DMS79 treated with DMSO at 0.1 percent for 48 hours (cell line): ENCODE data around the gene CCR7.

ENCODE experiments used
- DNase-seq: peaks from one replicate; lab custom pipeline; 2025; lab: John Stamatoyannopoulos, UW

The CCR7 gene

DNA sequence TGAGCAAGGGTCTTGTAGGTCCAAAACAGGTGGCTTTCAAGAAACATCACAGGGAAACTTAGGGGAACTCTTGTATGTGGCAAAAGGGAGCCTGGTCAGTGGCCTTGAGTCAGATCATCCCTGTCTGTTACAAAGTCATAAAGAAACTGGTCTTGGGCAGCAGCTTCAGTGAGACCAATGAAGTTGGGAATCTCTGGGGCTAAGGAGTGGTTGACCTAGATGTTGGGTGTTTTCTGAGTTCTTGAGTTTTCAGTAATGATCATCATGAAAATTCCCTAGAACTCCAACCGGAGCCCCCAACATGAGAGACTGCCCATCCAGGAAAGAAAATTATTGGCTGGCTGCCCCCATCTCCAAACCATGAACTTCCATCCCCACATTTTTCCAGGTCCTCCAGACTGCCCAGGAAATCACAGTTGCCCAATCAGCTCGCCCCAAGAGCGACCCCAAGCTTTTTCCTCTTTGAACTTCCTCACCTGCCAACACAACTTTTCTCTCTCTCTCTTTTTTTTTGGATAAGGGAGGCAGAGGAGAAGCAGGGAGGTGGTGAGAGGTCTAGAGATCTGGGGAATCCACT lies 3.9 kb downstream of the CCR7 start:
- DNase-seq, result no peak

DNA sequence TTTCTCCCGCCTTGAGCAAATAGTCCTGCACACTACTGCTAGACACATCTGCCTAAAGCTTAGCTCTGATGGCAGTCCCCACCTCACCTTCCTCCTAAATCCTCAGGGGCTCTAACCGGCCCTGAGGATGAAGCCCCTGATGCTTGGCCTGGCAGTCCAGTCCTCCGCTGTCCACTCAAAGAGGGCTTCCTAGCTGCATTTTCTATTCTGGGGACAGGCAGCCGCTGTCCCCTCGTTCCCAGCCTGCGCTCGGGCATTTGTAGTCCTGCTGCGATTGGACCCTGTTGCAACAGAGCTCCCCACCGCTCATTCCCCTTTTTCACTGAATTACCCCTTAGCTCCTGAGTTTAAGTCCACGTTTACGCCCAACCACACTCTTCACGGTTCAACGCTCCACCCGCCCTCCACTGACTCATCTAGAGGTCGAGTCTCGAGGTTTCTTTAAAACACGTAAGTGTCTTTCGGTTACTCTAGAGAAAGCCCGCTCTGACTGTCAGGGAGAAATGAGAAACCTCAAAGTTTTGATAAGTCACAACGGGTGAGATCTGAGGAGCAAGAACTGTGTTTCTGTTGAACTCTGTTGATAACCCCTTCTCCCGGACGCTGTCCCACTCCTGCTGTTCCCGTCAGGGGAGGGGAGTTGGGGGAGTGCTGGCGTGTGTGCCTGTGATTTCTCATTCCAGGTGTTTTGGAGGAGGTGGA lies 4.5 kb downstream of the CCR7 start:
- no peak for DNase-seq

DNA sequence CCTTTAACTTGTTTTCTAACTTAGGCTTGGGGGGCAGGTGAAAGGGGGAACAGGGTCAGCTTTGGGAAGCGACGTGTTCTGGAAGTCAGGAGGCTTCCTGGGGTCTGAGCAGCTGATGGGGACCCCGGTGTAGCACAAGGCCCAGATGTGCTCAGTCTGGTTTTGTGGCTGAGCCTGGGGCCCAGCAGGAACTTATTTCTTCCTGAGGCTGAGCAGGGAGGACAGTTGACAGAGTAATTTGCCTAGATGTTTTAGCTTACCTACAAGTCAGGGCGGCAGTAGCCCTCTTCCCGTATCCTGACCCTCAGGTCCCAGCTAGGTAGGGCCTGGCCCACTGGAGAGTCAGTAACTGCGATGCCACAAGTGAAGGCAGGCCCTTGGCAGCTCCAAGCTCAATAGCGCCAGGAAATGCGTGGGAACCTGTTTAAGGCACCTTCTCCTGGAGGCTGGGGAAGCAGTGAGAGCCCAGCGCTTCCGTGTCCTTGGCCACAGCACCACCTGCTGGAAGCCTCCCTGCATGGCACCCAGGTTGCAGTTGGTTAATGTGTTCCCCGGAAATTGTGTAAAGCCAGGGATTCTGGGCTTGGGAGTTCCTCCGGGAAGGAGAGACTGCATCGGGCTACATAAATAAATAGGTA lies 5.2 kb downstream of the CCR7 start:
- DNase-seq, result peak; percentile 88

GRCh38 chr17:40559564-40559916 lies 5.7 kb downstream of the CCR7 start:
- no peak for DNase-seq

- DNase-seq, result no peak
Measured at GRCh38 chr17:40558890-40559563, 6.2 kb downstream of the CCR7 start.

- DNase-seq, result no peak
Measured at GRCh38 chr17:40558300-40558889, 6.9 kb downstream of the CCR7 start.

- no peak for DNase-seq
Measured at GRCh38 chr17:40557531-40558299, 7.6 kb downstream of the CCR7 start.

- DNase-seq, result peak; percentile 50
Measured at GRCh38 chr17:40556884-40557414, 8.3 kb downstream of the CCR7 start.

DNA sequence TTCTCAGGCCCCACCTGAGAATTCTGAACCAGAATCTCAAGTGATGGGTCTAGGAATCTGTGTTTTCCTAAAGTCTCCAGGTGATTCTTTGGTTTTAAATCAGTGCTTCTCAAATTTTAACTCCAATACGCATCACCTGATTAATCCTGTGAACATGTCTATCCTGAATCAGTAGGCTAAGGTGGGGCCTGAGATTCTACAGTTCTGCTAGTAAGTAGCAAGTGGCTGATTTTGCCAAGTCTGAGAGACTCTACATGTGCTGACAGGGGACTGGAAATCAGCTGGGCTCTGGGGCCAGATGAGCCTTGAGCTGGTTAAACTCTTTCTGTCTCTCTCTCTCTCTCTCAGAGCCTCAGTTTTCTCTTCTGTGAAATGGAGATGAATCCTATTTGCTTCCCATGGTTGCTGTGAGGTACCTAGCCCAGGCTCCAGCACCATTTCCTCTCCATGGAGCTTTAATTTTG lies 9.0 kb downstream of the CCR7 start:
- no peak for DNase-seq

- DNase-seq, result no peak
Measured at GRCh38 chr17:40555296-40556190, 9.7 kb downstream of the CCR7 start.

- no peak for DNase-seq
Measured at GRCh38 chr17:40554646-40555295, 10.5 kb downstream of the CCR7 start.

GRCh38 chr17:40553694-40554534 lies 11.4 kb downstream of the CCR7 start:
- peak; percentile 75 for DNase-seq

- DNase-seq, result no peak
Measured at GRCh38 chr17:40552806-40553693, 12.2 kb downstream of the CCR7 start.

DNA sequence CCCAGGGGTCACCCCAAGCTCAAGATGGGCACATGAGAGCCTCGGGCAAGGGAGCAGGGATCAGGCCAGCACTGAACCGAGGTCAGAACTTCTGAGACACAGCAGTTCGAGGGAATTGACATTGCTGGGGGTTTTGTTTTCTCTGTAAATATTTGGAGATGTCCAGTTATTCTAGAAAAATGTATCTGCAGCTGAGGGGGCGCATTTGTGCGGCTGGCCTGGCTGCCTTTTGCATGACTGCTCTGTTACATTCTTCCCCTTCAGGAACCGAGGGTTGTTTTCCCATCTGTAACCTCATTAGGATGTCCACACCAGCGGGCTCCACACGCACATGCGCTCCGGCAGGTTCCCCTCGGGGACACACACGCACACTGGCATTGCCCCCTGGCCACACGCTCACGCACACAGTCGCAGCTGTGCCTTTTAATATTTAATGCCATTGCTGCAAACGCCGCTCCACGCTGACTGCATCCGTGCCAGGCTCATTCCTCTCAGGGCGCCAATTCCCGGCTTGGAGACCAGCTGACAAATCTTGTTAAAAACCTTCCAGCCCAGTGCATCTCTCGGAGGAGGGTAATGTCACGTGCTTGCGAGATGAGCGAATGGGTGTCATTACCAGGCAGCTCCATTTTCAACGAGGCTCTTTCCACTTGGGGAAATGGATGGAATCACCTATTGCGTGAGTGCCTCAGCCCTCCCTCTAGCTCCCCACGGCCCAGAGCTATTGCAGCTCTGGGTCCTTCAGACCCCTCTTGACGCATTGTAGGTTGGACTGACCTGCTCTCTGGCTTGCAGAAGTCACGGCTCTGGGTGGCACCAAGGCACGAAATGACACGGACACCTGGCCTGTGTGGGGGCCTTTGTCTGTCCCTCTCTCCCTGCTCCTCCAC lies 13.1 kb downstream of the CCR7 start:
- peak; percentile 60 for DNase-seq

DNA sequence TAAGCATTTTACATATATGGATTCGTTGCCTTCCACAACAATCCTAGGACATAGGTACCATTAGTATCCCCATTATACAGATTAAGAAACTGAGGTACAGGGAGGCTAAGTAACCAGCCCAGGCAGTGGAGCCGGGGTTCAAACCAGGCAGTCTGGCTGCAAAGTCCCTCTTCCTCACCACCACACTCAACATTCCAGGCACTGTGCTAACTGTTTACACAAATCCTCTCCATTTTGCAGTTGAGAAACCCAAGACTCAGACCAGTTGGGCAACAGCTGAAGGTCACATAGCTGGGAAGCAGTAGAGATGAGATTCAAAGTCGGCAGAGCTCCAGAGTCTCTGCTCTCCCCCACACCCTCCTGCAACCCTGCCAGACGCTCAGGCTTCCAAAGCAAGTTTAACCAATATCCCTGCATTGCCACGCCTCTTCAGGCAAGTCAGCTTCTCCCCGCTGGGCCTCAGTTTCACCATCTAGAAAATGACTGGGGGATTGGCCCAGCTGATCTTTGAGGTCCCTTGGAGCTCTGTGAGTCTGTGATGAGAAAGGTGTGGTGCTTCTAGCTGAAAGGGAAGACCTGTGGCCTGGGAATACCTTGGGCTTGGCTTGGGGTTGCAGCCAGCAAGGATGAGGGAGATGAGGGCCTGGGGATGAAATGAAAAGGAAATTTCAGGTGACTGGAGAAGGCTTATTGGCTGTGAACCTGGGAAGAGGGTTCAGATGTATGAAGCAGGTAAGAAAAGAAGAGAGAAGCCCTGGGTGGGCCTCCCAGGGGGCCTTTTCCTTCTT lies 14.0 kb downstream of the CCR7 start:
- DNase-seq, result no peak

DNA sequence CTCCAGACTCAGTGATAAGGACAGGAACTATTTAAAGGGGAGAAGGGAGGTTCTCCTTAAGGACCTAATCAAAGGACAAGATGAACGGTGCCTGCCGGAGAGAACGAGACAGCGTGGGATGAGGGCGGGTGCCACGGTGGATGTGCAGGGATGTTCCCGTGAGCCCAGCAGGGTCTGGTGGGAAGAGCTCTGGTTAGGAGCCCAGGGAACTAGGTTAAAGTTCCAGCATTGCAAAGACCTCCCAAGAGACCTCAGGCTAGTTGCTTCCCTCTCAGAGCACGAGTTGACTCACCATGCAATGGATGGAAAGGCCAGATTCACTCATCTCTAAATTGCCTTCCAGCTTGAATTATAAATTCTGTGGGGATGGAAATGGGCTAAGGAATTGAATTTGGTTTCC lies 14.7 kb downstream of the CCR7 start:
- no peak for DNase-seq
